T-helper 9 cell (primary cell): ENCODE results near the gene TOLLIP.

ENCODE experiments used
- DNase-seq: peaks from one replicate; pipeline ENCODE4 v3.0.0-alpha.2; 2020

Gene TOLLIP

DNA sequence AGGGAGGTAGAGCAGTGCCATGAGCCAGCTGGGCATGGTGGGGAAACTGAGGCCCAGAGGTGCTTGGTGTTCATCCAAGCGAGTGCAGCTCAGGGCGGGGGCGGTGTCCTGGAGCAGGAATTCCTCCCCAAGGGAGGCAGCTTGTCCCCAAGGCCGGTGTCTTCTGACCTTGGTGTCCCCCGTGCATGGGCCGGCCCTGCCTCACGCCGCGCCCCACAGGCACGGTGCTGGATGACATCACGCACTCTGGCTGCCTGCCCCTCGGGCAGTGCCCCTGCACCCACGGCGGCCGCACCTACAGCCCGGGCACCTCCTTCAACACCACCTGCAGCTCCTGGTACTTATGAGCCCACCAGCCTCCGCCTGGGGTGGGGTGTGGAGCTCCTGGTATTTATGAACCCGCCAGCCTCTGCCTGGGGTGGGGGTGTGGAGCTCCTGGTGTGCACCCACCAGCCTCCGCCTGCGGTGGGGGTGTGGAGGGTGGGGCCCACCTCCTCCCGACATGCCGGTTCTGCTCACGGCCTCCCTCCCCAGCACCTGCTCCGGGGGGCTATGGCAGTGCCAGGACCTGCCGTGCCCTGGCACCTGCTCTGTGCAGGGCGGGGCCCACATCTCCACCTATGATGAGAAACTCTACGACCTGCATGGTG is 79.8 kb downstream of the TOLLIP start:
- DNase-seq, result no peak

DNA sequence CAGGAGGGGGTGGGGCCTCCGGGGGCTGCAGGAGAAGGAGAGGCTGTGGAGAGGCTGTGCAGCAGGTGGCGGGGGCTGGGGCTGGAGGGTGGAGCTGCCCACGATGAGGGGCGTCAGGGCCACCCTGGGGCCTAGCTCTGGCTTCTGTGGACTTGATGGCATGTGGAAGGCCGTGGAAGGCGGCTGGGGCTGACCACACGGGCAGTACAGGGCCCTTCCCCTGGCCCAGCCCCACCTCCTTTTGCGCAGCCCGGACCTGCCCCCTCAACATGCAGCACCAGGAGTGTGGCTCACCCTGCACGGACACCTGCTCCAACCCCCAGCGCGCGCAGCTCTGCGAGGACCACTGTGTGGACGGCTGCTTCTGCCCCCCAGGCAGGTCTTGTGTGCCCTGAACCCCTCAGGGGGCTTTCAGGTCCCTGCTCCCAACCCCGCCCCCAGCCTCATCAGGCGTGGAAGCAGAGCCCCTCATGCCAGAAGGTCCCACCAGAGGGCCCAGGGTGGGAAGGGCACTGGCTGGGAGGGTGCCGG is 80.4 kb downstream of the TOLLIP start:
- no peak for DNase-seq

DNA sequence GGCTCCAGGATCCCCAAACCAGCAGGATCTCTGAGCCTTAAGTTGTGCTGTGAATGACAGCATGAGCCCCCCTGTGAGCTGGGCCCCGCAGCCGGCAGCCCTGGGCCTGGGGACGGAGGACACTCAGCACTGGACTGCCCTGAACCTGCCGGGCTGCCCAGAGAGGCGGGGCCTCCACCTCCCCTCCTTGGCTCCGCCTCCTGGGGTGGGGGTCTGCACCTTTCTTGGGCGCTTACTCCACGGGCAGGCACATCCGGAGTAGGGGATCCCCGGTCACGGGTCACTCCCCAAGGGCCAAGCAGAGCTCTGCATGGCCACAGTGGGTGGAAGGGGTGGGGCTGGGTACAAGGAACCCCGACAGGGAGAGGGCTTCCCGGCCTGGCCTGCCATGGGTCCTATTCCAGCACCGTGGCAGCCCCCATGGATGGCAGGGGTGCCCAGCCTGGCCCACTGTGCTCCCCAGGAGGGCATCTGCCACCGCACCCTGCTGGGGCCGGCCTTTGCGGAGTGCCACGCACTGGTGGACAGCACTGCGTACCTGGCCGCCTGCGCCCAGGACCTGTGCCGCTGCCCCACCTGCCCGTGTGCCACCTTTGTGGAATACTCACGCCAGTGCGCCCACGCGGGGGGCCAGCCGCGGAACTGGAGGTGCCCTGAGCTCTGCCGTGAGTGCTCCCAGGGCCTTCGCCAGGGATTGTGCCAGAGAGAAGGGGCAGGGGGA is 81.2 kb downstream of the TOLLIP start:
- no peak for DNase-seq

GRCh38 chr11:1227551-1228100 is 81.8 kb downstream of the TOLLIP start:
- DNase-seq, result no peak

GRCh38 chr11:1226986-1227550 is 82.4 kb downstream of the TOLLIP start:
- no peak for DNase-seq

DNA sequence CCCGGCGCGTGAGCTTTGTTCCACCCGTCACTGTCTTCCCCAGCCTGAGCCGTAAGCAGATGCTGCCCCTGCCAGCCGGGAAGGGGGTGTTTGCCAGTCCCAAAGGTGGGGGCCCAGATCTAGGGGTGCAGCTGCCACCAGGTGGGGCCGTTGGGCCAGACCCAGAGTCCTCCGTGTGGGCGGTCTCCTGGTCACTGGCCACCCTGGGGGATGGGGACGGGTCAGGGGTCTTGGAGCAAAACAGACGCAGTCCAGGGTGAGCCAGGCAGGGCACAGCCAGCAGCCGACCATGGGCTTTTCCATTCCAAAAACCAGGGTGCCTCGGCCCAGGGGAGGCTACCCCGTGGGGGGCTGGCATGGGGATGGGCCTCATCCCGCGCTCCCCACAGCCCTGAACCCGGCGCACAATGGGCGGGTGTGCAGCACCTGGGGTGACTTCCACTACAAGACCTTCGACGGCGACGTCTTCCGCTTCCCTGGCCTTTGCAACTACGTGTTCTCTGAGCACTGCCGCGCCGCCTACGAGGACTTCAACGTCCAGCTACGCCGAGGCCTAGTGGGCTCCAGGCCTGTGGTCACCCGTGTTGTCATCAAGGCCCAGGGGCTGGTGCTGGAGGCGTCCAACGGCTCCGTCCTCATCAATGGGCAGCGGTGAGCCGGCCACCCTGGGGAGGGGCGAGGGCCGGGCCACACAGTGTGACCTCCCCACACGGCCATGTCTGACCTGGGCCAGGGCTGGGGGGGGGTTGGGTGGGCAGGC is 83.0 kb downstream of the TOLLIP start:
- DNase-seq, result no peak

DNA sequence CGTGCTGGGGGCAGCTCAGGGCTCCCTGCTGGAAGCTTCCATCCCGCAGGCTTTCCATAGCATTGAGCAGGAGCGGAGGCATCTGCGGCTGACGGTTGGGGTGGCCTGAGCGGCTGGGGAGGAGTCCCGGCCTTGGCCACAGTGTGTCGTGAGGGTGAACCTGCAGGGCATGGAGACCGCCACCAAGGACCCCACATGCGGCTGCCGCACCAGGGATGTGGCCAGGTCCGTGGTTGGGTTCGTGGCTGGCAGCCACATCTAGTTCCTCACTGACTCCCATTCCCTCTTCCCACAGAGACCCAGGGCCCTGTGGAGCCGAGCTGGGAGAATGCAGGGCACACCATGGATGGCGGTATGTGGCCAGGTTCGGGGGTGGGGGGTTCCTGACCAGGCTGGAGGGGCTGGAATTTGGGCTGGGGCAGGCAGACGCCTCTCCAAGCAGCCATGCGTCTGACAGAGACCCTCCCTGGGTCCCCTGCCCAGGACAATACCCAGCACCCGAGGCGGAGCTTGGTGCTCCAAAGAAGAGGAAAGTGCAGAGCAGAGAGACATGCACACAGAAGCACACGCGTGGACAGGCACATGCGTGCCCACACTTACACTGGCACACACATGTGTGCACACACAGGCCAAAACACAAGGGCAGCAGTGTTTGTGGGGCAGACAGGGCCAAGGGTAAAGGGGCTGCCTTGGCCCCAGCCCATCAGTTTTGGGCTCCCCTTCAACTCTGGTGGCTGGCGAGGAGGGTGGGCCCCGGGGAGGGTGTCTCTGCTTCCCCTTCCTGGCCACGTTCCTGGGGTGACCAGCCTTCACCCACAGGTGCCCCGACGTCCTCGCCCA is 83.8 kb downstream of the TOLLIP start:
- DNase-seq, result no peak

GRCh38 chr11:1224491-1225385 is 84.7 kb downstream of the TOLLIP start:
- no peak for DNase-seq
